ENCODE data around the gene KCNG1.

Gene KCNG1

GRCh38 chr20:51022803-51023616 is at the start of gene KCNG1:
Gene KCNG1 (minus strand): TSS chr20:51023107. CDS start chr20:51010338, 12,769 bp downstream.
- TF ChIP-seq GATA2 (IDR thresholded peaks at IDR 0.05; ENCODE audit: low read depth, low read length), result no peak
- no peak for TF ChIP-seq GATA3 (IDR thresholded peaks at IDR 0.05; ENCODE audit: low read depth, low read length)

- TF ChIP-seq GATA2 (IDR thresholded peaks at IDR 0.05; ENCODE audit: low read depth, low read length) (no peak), GATA3 (IDR thresholded peaks at IDR 0.05; ENCODE audit: low read depth, low read length) (no peak)
These were observed 47.7 kb upstream of the KCNG1 start for GRCh38 chr20:51070621-51071020.

- TF ChIP-seq GATA3 (IDR thresholded peaks at IDR 0.05; ENCODE audit: low read depth, low read length) (no peak), GATA2 (IDR thresholded peaks at IDR 0.05; ENCODE audit: low read depth, low read length) (no peak)
These were observed 44.9 kb upstream of the KCNG1 start for GRCh38 chr20:51067792-51068191.

GRCh38 chr20:51065615-51066014 is 42.7 kb upstream of the KCNG1 start:
- no peak for TF ChIP-seq GATA3 (IDR thresholded peaks at IDR 0.05; ENCODE audit: low read depth, low read length)
- TF ChIP-seq GATA2 (IDR thresholded peaks at IDR 0.05; ENCODE audit: low read depth, low read length), result no peak

- TF ChIP-seq GATA2 (IDR thresholded peaks at IDR 0.05; ENCODE audit: low read depth, low read length) (no peak), GATA3 (IDR thresholded peaks at IDR 0.05; ENCODE audit: low read depth, low read length) (no peak)
These were observed 41.2 kb upstream of the KCNG1 start for GRCh38 chr20:51064137-51064536.

- TF ChIP-seq GATA3 (IDR thresholded peaks at IDR 0.05; ENCODE audit: low read depth, low read length), result no peak
- no peak for TF ChIP-seq GATA2 (IDR thresholded peaks at IDR 0.05; ENCODE audit: low read depth, low read length)
These were observed 39.2 kb upstream of the KCNG1 start for GRCh38 chr20:51062065-51062464.

GRCh38 chr20:51061418-51062045 is 38.6 kb upstream of the KCNG1 start:
- no peak for TF ChIP-seq GATA3 (IDR thresholded peaks at IDR 0.05; ENCODE audit: low read depth, low read length)
- TF ChIP-seq GATA2 (IDR thresholded peaks at IDR 0.05; ENCODE audit: low read depth, low read length), result no peak

GRCh38 chr20:51060301-51060700 is 37.4 kb upstream of the KCNG1 start:
- no peak for TF ChIP-seq GATA3 (IDR thresholded peaks at IDR 0.05; ENCODE audit: low read depth, low read length)
- TF ChIP-seq GATA2 (IDR thresholded peaks at IDR 0.05; ENCODE audit: low read depth, low read length), result no peak

GRCh38 chr20:51059862-51060261 is 37.0 kb upstream of the KCNG1 start:
- no peak for TF ChIP-seq GATA3 (IDR thresholded peaks at IDR 0.05; ENCODE audit: low read depth, low read length)
- TF ChIP-seq GATA2 (IDR thresholded peaks at IDR 0.05; ENCODE audit: low read depth, low read length), result no peak

- TF ChIP-seq GATA3 (IDR thresholded peaks at IDR 0.05; ENCODE audit: low read depth, low read length), result no peak
- no peak for TF ChIP-seq GATA2 (IDR thresholded peaks at IDR 0.05; ENCODE audit: low read depth, low read length)
These were observed 35.1 kb upstream of the KCNG1 start for GRCh38 chr20:51058017-51058416.

- TF ChIP-seq GATA2 (IDR thresholded peaks at IDR 0.05; ENCODE audit: low read depth, low read length), result no peak
These were observed 31.3 kb upstream of the KCNG1 start for GRCh38 chr20:51054233-51054632.

- no peak for TF ChIP-seq GATA2 (IDR thresholded peaks at IDR 0.05; ENCODE audit: low read depth, low read length)
- no peak for TF ChIP-seq GATA3 (IDR thresholded peaks at IDR 0.05; ENCODE audit: low read depth, low read length)
These were observed 27.7 kb upstream of the KCNG1 start for GRCh38 chr20:51050531-51051075.

- TF ChIP-seq GATA3 (IDR thresholded peaks at IDR 0.05; ENCODE audit: low read depth, low read length) (no peak), GATA2 (IDR thresholded peaks at IDR 0.05; ENCODE audit: low read depth, low read length) (no peak)
These were observed 23.4 kb upstream of the KCNG1 start for GRCh38 chr20:51046021-51046985.

- TF ChIP-seq GATA3 (IDR thresholded peaks at IDR 0.05; ENCODE audit: low read depth, low read length) (no peak), GATA2 (IDR thresholded peaks at IDR 0.05; ENCODE audit: low read depth, low read length) (no peak)
These were observed 21.9 kb upstream of the KCNG1 start for GRCh38 chr20:51044796-51045195.
